Endothelial cell of umbilical vein (primary cell): ENCODE measurements around the gene DIDO1.

Experiments
- EZH2 ChIP-seq: IDR thresholded peaks from 2 replicates; pipeline ENCODE4 v1.6.1; 2012; ENCODE audit warnings: borderline replicate concordance, low read depth, mild to moderate bottlenecking, moderate library complexity, low read length, inconsistent platforms; ENCODE audit not compliant: severe bottlenecking
- FOS ChIP-seq: IDR thresholded peaks from 2 replicates; pipeline ENCODE4 v1.6.1; 2011; ENCODE audit warnings: mild to moderate bottlenecking, low read length, moderate library complexity, borderline replicate concordance; ENCODE audit not compliant: insufficient read depth
- GATA2 ChIP-seq: IDR thresholded peaks from 2 replicates; pipeline ENCODE4 v1.7.0; 2011; ENCODE audit warnings: low read depth, mild to moderate bottlenecking, moderate library complexity, mixed read lengths, low read length; ENCODE audit not compliant: insufficient read length, insufficient read depth
- JUN ChIP-seq: IDR thresholded peaks from 2 replicates; pipeline ENCODE4 v1.6.1; 2011; ENCODE audit warnings: borderline replicate concordance, low read depth; ENCODE audit not compliant: insufficient read length, insufficient read depth
- POLR2A ChIP-seq: IDR thresholded peaks from 2 replicates; pipeline ENCODE4 v1.6.1; 2012; ENCODE audit warnings: low read depth, mild to moderate bottlenecking, control low read depth, low read length
- POLR2AphosphoS5 ChIP-seq: IDR thresholded peaks from 2 replicates; pipeline ENCODE4 v1.6.1; 2012; ENCODE audit warnings: low read depth, mild to moderate bottlenecking, control low read depth, low read length, moderate library complexity; ENCODE audit not compliant: insufficient read depth
- TF ChIP-seq, protein P1 (sequence below), 2 donors: IDR thresholded peaks; 1 replicate in 1 of 2; 2 replicates in 1 of 2; pipeline ENCODE4 v1.5.1; 2011; ENCODE audit warnings: low read length in 2 of 2, mild to moderate bottlenecking in 2 of 2, moderate library complexity in 2 of 2, control low read depth in 1 of 2, inconsistent platforms in 1 of 2, low read depth in 1 of 2; ENCODE audit not compliant: insufficient read depth in 1 of 2; ENCODE audit errors: extremely low read depth in 1 of 2
- TF ChIP-seq, protein P2 (sequence below): IDR thresholded peaks from 2 replicates; pipeline ENCODE4 v1.6.1; 2011; ENCODE audit not compliant: insufficient read depth, insufficient read length

DNA sequence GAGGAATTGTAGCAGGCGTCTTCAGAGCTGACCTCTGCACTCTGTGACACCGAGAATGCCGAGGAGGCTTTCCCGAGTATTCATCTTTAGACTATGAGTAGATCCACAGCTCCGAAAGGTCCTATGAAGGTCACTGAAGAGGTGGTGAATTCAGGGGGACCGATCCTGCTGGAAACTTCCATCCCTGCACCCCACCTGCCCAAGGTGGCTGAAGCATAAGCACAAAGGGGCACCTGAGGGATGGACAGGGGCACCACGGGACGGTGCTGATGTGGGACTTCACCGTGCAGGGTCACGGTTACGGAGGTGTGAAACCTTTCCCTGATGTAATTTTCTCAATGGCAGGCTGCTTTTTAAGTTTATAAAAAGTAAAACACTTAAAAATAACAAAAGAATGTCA, 24.4 kb downstream of the DIDO1 start:
- TF ChIP-seq POLR2AphosphoS5 = no peak
- TF ChIP-seq JUN = no peak
- TF ChIP-seq, protein P1, sequence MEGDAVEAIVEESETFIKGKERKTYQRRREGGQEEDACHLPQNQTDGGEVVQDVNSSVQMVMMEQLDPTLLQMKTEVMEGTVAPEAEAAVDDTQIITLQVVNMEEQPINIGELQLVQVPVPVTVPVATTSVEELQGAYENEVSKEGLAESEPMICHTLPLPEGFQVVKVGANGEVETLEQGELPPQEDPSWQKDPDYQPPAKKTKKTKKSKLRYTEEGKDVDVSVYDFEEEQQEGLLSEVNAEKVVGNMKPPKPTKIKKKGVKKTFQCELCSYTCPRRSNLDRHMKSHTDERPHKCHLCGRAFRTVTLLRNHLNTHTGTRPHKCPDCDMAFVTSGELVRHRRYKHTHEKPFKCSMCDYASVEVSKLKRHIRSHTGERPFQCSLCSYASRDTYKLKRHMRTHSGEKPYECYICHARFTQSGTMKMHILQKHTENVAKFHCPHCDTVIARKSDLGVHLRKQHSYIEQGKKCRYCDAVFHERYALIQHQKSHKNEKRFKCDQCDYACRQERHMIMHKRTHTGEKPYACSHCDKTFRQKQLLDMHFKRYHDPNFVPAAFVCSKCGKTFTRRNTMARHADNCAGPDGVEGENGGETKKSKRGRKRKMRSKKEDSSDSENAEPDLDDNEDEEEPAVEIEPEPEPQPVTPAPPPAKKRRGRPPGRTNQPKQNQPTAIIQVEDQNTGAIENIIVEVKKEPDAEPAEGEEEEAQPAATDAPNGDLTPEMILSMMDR (IDR thresholded peaks at IDR 0.05; ENCODE audit: extremely low read depth in 1 of 2, insufficient read depth in 1 of 2, low read depth in 1 of 2, low read length in 2 of 2) = no peak
- no peak for TF ChIP-seq POLR2A
- TF ChIP-seq, protein P2, sequence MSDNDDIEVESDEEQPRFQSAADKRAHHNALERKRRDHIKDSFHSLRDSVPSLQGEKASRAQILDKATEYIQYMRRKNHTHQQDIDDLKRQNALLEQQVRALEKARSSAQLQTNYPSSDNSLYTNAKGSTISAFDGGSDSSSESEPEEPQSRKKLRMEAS = no peak
- TF ChIP-seq EZH2 = no peak
- TF ChIP-seq GATA2 = no peak
- no peak for TF ChIP-seq FOS
